Cardiac fibroblast (primary cell): Measurements from ENCODE around the gene CIDEA.

Experiments used
- DNase-seq, 2 donors: peaks; one replicate each; pipeline versions ENCODE4 v3.0.0 to v3.0.0-alpha.2; 2010; ENCODE audit warnings: low read depth in 2 of 2
- H3K4me3 ChIP-seq, 2 donors: replicated peaks in 1 of 2; 1 replicate in 1 of 2; 2 replicates in 1 of 2; pipeline ENCODE4 v1.5.1; 2011; ENCODE audit warnings: low read depth in 2 of 2, low read length in 2 of 2, mild to moderate bottlenecking in 2 of 2, moderate library complexity in 1 of 2
- CTCF ChIP-seq: IDR thresholded peaks from one replicate; pipeline ENCODE4 v1.5.1; 2011; ENCODE audit warnings: low read depth, mild to moderate bottlenecking, low read length, inconsistent platforms

The CIDEA gene

GRCh38 chr18:12295389-12296086, 41.4 kb downstream of the CIDEA start:
- no peak overlapping the region for H3K4me3 ChIP-seq
- TF ChIP-seq CTCF, result no peak
- peak in 1 of 2 donors; percentile 74 for DNase-seq

GRCh38 chr18:12296087-12296403, 41.9 kb downstream of the CIDEA start:
- H3K4me3 ChIP-seq, result no peak overlapping the region
- TF ChIP-seq CTCF, result no peak
- peak in 1 of 2 donors; percentile 67 for DNase-seq

GRCh38 chr18:12296457-12296856, 42.3 kb downstream of the CIDEA start:
- no peak for DNase-seq
- TF ChIP-seq CTCF, result no peak
- no peak overlapping the region for H3K4me3 ChIP-seq

- DNase-seq, result no peak
- no peak for TF ChIP-seq CTCF
- no peak overlapping the region for H3K4me3 ChIP-seq
These were observed 45.7 kb downstream of the CIDEA start for GRCh38 chr18:12299862-12300261.

GRCh38 chr18:12301263-12302005, 47.3 kb downstream of the CIDEA start:
- no peak for DNase-seq
- no peak for TF ChIP-seq CTCF
- H3K4me3 ChIP-seq, result no peak overlapping the region

- TF ChIP-seq CTCF, result no peak
- H3K4me3 ChIP-seq, result no peak overlapping the region
- DNase-seq, result no peak
These were observed 48.4 kb downstream of the CIDEA start for GRCh38 chr18:12302391-12303147.
